GM12801 (cell line): ENCODE data around the gene PTPN14.

Experiments used
- TF ChIP-seq, protein P1 (sequence below): IDR thresholded peaks from one replicate; pipeline ENCODE4 v1.5.1; 2011; ENCODE audit warnings: control low read depth; ENCODE audit not compliant: insufficient read length; ENCODE audit errors: extremely low read depth

The PTPN14 gene

DNA sequence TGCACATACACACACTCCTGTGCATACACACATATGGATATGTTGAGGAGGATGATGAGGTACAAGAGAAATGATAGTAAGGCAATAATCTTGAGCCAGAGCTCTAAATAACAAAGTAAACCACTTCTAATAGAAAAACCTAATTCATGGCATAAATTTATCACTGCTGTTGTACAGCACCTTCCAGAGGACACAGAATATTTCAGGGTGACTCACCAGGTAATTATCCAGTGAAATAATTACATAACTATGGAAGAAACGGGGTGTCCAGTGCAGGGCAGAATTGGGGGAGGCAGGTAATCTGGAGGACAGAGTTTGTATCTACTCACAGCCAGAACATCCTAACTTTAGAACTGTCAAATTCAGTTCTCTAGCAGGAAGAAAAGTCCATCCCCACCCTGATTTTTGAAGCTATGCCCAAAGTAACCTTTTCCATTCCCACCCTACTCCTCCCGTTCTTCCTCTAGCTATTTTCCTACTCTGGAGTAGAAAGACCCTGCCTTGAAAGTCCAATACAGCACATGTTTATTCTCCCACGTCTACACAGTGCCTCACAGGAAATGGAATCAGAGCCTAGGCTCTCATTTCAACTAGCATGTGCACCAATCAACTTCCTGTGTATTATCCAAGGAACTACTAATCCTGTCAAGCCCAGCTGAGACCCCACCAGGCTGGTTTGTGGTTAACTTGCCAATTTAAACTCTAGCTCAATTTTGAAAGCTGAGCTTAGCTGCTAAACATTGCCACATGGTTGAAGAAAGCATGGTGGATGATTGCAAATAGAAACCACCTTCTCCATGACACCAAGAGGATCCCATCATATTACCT is 96.6 kb downstream of the PTPN14 start:
- TF ChIP-seq, protein P1, sequence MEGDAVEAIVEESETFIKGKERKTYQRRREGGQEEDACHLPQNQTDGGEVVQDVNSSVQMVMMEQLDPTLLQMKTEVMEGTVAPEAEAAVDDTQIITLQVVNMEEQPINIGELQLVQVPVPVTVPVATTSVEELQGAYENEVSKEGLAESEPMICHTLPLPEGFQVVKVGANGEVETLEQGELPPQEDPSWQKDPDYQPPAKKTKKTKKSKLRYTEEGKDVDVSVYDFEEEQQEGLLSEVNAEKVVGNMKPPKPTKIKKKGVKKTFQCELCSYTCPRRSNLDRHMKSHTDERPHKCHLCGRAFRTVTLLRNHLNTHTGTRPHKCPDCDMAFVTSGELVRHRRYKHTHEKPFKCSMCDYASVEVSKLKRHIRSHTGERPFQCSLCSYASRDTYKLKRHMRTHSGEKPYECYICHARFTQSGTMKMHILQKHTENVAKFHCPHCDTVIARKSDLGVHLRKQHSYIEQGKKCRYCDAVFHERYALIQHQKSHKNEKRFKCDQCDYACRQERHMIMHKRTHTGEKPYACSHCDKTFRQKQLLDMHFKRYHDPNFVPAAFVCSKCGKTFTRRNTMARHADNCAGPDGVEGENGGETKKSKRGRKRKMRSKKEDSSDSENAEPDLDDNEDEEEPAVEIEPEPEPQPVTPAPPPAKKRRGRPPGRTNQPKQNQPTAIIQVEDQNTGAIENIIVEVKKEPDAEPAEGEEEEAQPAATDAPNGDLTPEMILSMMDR, result no peak

DNA sequence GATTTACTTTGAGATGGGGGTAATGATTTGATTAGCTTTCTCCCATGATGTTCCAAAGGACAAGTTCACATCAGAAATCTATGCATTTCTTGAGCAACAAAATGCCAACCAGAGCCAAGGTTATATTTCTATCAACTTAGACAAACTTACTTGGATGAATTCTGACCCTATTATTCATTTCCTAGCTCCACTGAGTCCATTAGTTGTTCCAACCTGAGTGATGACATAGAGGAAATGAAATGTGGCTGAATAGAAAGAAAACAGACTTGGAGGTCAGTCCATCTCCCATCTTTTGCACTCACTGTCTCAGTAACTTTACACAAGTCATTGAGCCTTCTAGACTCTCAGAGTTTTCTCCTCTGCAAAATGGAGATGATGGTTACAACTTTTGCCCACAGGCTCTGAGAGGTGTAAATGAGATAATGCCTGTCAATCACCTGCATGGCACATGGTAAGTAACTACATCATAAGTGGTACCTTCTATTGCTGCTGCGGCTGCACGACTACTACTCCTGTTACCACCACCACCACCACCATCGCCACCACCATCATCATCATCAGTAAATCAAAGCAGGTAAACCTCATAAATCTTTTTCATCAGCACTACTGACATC is 98.2 kb downstream of the PTPN14 start:
- TF ChIP-seq, protein P1, result no peak

DNA sequence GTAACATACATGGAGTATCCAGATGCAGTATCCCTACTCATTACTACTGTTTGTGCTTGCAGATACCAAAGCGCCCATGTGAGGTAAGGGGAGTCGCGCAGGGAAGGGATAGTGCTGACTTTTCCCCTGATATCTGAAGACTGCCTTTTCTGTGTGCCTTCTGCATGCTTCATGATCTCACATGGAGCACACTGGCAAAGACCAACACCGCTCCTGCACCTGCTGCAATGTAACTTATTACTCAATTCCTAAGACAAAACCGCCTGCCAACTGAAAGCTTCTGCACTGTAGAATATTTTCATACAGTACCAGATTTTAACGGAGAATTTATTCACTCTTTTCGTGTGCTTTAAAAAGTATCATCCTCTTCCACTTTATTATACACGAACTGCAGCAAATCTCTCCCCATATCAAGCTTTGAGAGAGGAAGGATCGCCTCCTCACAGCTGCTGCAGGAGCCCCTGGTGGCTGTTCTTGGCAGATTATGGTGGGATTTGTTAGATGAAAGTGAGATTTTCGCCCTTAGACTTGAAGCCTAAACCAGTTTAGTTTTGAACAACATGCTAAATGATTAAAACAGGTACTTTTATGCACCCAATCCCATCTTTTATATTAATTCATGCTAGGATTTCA is 99.1 kb downstream of the PTPN14 start:
- TF ChIP-seq, protein P1, result no peak

DNA sequence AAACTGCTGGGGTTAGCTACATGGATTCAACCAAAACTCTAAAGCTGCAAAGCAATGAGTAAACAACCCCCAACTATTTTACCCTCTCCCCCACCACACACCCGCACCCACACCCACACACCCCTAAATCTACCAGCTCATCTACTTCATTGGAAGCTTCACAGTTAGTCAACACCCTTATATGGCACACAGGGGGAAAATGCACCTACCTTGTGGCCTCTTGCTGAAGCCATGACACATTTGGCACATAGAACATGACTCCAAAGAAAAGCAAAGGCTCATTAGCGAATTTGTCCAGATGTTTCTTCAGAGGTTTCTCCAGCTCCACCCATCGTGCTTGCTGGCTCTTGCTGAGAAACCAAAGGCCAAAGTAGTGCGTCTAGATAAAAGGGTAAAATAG is 99.8 kb downstream of the PTPN14 start:
- TF ChIP-seq, protein P1, result no peak

DNA sequence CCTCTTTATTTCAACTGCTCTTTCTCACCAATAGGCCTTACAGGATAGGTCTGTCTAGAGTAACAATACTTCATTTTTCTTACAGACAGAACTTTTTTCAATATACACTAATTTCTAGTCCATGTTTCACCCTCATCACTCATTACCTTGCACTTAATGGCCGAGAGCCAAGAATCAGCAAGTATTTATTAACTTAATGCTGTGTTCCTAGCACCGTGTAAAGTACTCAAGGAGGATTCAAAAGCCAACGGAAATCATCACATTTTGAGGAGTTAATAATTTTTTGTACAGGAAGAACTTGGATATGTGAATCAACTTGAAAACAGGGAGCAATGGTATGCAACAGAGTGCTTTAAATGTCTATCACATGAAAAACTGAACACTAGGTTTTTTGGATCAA is 102.0 kb downstream of the PTPN14 start:
- TF ChIP-seq, protein P1, result no peak

DNA sequence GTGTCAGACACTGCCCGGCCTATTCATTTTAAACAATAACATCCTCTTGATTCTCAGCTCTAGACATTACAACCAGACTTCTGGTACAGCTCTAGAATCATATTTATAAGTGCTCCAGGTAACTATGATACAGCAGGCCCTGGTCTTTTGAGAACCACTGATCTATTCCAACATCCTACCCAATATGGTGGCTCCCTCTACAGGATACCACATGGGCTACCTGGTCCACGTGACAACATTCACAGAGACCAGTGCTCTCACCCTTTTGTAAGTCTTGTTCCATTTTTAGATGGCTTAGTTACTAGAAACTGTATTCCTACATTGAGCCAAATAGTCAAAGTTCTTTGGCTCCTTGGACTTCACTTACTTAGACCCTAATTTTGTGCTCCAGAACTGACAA is 102.9 kb downstream of the PTPN14 start:
- TF ChIP-seq, protein P1, result no peak

DNA sequence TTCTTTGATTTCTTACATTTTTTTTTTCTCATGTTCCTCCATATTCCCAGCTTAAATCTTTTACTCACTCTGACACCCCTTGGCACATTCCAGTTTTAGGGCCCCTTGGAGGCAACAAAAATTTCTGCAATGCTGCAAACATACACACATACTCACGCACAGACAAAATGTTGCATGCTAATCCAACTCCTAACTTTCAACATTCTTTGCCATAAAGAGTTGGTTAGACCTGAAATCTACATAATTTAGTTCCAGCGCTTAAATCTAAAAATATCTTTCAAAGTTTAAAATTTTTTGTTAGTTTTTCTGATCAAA is 103.9 kb downstream of the PTPN14 start:
- TF ChIP-seq, protein P1, result no peak
